GM12865 (cell line): Measurements from ENCODE around the gene STK39.

Experiments
- DNase-seq: peaks from one replicate; pipeline ENCODE4 v3.0.0; 2010; ENCODE audit warnings: low read depth
- H3K4me3 ChIP-seq: 2 replicates; pipeline ENCODE4 v1.5.1; 2011; ENCODE audit warnings: mild to moderate bottlenecking, low read depth, low read length, control low read depth
- CTCF ChIP-seq: IDR thresholded peaks from 2 replicates; pipeline ENCODE4 v1.5.1; 2011; ENCODE audit warnings: low read length, control low read depth, low read depth, inconsistent platforms; ENCODE audit not compliant: insufficient read depth; ENCODE audit errors: missing control alignments

STK39 gene

GRCh38 chr2:168171059-168171762 is 76.2 kb downstream of the STK39 start:
- H3K4me3 ChIP-seq, result no peak overlapping the region
- DNase-seq, result no peak

GRCh38 chr2:168169097-168169745 is 78.2 kb downstream of the STK39 start:
- H3K4me3 ChIP-seq, result no peak overlapping the region
- no peak for DNase-seq
- no peak for TF ChIP-seq CTCF

More at GRCh38 chr2:168171059-168171762, 76.2 kb downstream of the STK39 start:
- TF ChIP-seq CTCF, result no peak

- DNase-seq, result no peak
- TF ChIP-seq CTCF, result no peak
- H3K4me3 ChIP-seq, result no peak overlapping the region
These were observed 79.7 kb downstream of the STK39 start for GRCh38 chr2:168167511-168168263.

GRCh38 chr2:168166902-168167510 is 80.4 kb downstream of the STK39 start:
- no peak for TF ChIP-seq CTCF
- no peak for DNase-seq
- H3K4me3 ChIP-seq, result no peak overlapping the region

GRCh38 chr2:168165985-168166901 is 81.2 kb downstream of the STK39 start:
- H3K4me3 ChIP-seq, result no peak overlapping the region
- TF ChIP-seq CTCF, result no peak
- no peak for DNase-seq

- DNase-seq, result no peak
- no peak overlapping the region for H3K4me3 ChIP-seq
- no peak for TF ChIP-seq CTCF
These were observed 82.0 kb downstream of the STK39 start for GRCh38 chr2:168165397-168165796.
